Nephron progenitor cell (in vitro differentiated cells): Measurements from ENCODE around the gene PLA2G2D.
"Not testable (repeated sequence)": the region's sequence is repeated elsewhere in the genome, so short reads cannot be mapped to it uniquely, and the experiment has no call there.

Source experiments
- DNase-seq: peaks from one replicate; pipeline ENCODE4 v3.0.0; 2021
- H3K27ac Mint-ChIP-seq: 2 replicates; pipeline ENCODE4 v1.8.0; 2021; ENCODE audit warnings: mild to moderate bottlenecking, moderate library complexity, mixed read lengths
- H3K27me3 Mint-ChIP-seq: 2 replicates; pipeline ENCODE4 v1.8.0; 2021; ENCODE audit warnings: mild to moderate bottlenecking, low read depth, mixed read lengths; ENCODE audit not compliant: poor library complexity
- H3K36me3 Mint-ChIP-seq: 2 replicates; pipeline ENCODE4 v1.8.0; 2021; ENCODE audit warnings: low read depth, mixed read lengths
- H3K4me1 Mint-ChIP-seq: 2 replicates; pipeline ENCODE4 v1.8.0; 2021; ENCODE audit warnings: mixed read lengths
- H3K4me3 Mint-ChIP-seq: 2 replicates; pipeline ENCODE4 v1.8.0; 2021; ENCODE audit warnings: mild to moderate bottlenecking, moderate library complexity, mixed read lengths
- H3K9me3 Mint-ChIP-seq: 2 replicates; pipeline ENCODE4 v1.8.0; 2021; ENCODE audit warnings: mild to moderate bottlenecking, moderate library complexity, mixed read lengths
- TF ChIP-seq, protein P1 (sequence below): fragments of 200-600 bp; sonication (generic); IDR thresholded peaks from 2 replicates; pipeline ENCODE4 v1.5.0; 2021; ENCODE audit warnings: antibody characterized with exemption

Gene PLA2G2D

DNA sequence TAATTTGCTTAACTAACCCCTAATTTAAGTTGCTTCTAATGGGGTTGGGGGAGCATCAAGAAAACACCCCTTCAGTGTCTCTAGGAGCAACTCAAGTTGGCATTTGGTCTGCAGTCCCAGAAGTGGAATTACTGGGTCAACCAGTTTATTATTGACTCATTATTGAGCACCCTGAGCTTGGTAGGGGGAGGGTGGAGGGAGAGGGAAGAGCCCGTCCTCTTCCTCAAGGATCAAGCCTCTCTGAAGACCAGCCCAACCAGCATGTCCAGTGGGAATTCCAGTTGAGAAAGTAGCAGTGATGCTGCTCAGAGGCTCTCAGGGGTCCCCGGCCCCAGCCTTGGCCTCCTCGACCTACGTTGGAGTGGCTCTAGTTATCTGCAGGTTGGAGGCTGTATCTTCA lies 17.7 kb upstream of the PLA2G2D start:
- Mint-ChIP-seq H3K9me3 (peaks cover 2% of the 10 kb centered on the region), H3K36me3 (no peaks in the 10 kb centered on the region), H3K27ac (no peak overlapping the region), H3K27me3 (peaks cover 6% of the 10 kb centered on the region), H3K4me3 (no peak overlapping the region), H3K4me1 (peaks cover 12% of the 10 kb centered on the region)
- TF ChIP-seq, protein P1, sequence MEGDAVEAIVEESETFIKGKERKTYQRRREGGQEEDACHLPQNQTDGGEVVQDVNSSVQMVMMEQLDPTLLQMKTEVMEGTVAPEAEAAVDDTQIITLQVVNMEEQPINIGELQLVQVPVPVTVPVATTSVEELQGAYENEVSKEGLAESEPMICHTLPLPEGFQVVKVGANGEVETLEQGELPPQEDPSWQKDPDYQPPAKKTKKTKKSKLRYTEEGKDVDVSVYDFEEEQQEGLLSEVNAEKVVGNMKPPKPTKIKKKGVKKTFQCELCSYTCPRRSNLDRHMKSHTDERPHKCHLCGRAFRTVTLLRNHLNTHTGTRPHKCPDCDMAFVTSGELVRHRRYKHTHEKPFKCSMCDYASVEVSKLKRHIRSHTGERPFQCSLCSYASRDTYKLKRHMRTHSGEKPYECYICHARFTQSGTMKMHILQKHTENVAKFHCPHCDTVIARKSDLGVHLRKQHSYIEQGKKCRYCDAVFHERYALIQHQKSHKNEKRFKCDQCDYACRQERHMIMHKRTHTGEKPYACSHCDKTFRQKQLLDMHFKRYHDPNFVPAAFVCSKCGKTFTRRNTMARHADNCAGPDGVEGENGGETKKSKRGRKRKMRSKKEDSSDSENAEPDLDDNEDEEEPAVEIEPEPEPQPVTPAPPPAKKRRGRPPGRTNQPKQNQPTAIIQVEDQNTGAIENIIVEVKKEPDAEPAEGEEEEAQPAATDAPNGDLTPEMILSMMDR = no peak
- DNase-seq = no peak

DNA sequence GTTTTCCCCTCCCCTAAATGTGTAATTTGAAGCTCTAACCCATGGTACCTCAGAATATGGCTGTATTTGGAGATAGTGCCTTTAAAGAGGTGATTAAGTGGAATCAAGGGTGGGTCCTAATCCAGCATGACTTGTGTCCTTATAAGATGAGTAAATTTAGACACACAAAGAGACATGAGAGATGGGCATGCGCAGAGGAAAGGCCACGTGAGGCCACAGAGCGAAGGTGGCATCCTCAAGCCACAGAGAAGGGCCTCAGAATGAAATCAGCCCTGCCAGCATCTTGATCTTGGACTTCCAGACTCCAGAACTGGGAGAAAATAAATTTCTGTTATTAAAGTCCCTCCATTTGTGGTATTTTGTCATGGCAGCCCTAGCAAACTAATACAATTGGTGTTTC lies 16.9 kb upstream of the PLA2G2D start:
- Mint-ChIP-seq H3K9me3 (peaks cover 7% of the 10 kb centered on the region), H3K4me3 (no peak overlapping the region), H3K36me3 (no peaks in the 10 kb centered on the region), H3K27ac (no peak overlapping the region), H3K4me1 (peaks cover 10% of the 10 kb centered on the region), H3K27me3 (peaks cover 6% of the 10 kb centered on the region)
- TF ChIP-seq, protein P1 = no peak
- DNase-seq = no peak

DNA sequence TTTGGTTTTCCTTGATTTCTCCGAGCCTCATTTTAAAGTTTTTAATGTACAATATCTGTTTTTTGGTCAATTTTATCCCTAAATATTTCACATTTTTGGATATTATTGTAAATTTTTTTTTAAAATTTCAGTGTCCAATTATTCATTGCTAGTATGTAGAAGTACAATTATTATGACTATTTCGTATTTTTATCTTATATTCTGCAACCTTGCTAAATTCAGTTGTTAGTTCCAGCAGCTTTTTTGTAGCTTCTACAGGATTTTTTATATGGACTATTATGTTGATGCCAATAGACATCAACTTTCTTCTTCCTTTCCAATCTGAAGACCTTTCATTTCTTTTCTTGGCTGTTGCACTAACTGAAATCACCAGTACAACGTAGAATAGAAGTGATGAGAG lies 15.7 kb upstream of the PLA2G2D start:
- Mint-ChIP-seq H3K27ac (no peak overlapping the region), H3K4me1 (no peaks in the 10 kb centered on the region), H3K27me3 (peaks cover 6% of the 10 kb centered on the region), H3K9me3 (peaks cover 10% of the 10 kb centered on the region), H3K36me3 (no peaks in the 10 kb centered on the region), H3K4me3 (no peak overlapping the region)
- TF ChIP-seq, protein P1 = no peak
- no peak for DNase-seq

DNA sequence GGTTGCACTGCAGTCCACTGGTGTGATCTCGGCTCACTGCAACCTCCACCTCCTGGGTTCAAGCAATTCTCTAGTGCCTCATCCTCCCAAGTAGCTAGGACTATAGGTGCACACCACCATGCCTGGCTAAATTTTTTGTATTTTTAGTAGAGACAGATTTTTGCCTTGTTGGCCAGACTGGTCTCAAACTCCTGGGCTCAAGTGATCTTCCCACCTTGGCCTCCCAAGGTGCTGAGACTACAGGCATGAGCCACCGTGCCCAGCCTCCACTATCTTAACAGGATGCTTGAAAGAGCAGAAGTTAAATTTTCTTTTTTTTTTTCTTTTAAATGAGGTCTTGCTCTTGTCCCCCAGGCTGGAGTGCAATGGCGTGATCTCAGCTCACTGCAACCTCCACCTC lies 11.2 kb upstream of the PLA2G2D start:
- not testable (repeated sequence) for H3K4me3 Mint-ChIP-seq, DNase-seq

DNA sequence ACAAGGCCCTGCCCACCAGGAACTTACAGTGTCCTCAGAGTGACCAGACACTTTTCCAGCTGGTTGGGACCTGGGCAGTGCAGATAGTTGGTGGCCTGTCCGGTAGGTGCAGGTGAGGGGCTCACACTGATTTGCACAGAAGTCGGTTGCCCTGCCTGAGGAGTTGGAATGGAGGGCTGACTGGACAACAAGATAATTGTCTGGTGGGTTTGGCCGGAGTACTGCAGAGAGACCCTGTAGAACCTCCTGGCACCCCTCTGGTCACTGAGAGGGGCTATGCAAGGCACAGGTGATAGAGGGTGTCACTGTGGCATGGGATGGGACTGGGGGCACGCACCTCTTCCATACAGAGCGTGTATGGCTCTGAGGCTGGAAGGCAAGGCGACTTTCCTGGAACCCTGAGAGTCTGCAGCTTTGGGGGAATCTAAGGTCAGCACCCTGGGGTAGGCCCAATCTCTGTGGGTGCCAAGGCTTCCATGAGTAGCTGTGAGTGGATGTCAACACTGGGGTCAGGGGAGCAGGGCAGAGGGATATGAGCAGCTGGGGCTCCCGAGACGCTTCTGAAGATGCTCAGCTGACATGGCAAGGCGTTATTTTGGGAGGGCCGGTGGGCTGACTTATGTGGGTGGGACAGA lies 7.6 kb upstream of the PLA2G2D start:
- H3K4me3 Mint-ChIP-seq = no peak overlapping the region
- TF ChIP-seq, protein P1 = no peak
- no peak overlapping the region for H3K27ac Mint-ChIP-seq
- DNase-seq = no peak
- H3K4me1 Mint-ChIP-seq = no peaks in the 10 kb centered on the region
- peaks cover 16% of the 10 kb centered on the region for H3K9me3 Mint-ChIP-seq
- H3K27me3 Mint-ChIP-seq = peaks cover 16% of the 10 kb centered on the region
- no peaks in the 10 kb centered on the region for H3K36me3 Mint-ChIP-seq

More for the DNA sequence above, 11.2 kb upstream of the PLA2G2D start:
- H3K27ac Mint-ChIP-seq, H3K36me3 Mint-ChIP-seq, H3K4me1 Mint-ChIP-seq: not testable (repeated sequence)
- peaks cover 12% of the 10 kb centered on the region for H3K27me3 Mint-ChIP-seq
- peaks cover 19% of the 10 kb centered on the region for H3K9me3 Mint-ChIP-seq

DNA sequence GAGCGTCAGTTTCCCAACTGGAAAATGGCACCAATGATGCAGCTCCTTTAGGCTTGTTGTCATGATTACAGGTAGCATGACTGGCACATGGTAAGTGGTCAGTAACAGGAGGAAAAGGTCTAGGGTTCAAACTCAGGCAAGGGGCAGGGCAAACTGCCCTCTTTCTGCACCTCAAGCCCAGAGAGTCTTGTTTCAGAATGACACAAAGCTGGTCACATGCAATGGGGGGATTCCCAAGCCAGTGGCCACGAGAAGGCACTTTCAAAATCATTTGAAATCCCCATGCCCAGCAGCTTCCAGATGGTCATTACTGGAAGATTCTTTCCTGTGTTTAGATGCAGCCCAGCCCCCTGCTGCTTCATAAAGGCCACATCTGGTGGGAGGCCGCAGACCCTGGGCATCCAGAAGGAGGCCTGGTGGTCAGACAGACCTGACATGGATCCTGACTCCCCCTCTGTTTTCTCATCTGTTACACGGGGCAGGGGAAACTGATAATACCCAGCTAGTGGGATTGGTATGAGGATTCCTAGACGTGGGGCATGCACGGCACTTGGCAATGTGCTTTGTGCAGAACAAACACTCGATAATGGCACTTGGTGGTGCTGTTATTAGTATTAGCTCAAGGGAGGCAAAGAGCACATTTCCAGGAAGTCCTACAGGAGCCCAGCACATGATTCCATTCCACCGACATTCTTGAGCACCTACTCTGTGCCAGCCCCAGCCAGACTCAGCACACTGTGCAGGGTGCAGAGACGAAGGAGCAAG lies 6.9 kb upstream of the PLA2G2D start:
- no peaks in the 10 kb centered on the region for H3K36me3 Mint-ChIP-seq
- TF ChIP-seq, protein P1 = no peak

More for the DNA sequence above, 6.9 kb upstream of the PLA2G2D start:
- no peak overlapping the region for H3K4me3 Mint-ChIP-seq
- DNase-seq = no peak
- H3K4me1 Mint-ChIP-seq = no peaks in the 10 kb centered on the region
- H3K9me3 Mint-ChIP-seq = peaks cover 12% of the 10 kb centered on the region
- H3K27me3 Mint-ChIP-seq = peaks cover 16% of the 10 kb centered on the region
- peak overlapping the region; percentile 64 for H3K27ac Mint-ChIP-seq
